A549 (cell line): ENCODE results near the gene PLPPR3. TPM values are rescaled to one million over a fixed set of nuclear protein-coding genes. Genes with fewer than 3 reads are reported as not detected.
A peak's percentile ranks its signal among the peaks of the same experiment; 100 is the strongest.

Source experiments
- ATAC-seq, 2 experiments: fragments of 200-7000 bp in 1 of 2; fragments of >200 bp in 1 of 2; cut with Nextera tagmentation in 1 of 2; cut with Tn5 transposase in 1 of 2; 3 replicates each; pipeline versions ENCODE4 v1.8.0 to v1.9.1; 2018 to 2020; ENCODE audit warnings: mild to moderate bottlenecking in 1 of 2, moderate library complexity in 1 of 2
- CTCF ChIA-PET: fragments of 300-600 bp; sonication (Branson Sonifier 250); formaldehyde crosslinking; extraction: SDS; loops from one replicate; lab custom pipeline; 2021; ENCODE audit warnings: antibody characterized with exemption, inconsistent platforms; lab: Yijun Ruan, JAX
- POLR2A ChIA-PET: fragments of 350-600 bp; formaldehyde crosslinking; extraction: SDS; loops from one replicate; lab custom pipeline; 2021; ENCODE audit warnings: antibody characterized with exemption, inconsistent platforms; lab: Yijun Ruan, JAX
- DNase-seq, 2 experiments: peaks; one replicate each; pipeline versions ENCODE4 v3.0.0 to v3.0.0-alpha.2; 2011 to 2016; ENCODE audit warnings: low read depth in 1 of 2, low spot score in 1 of 2
- FAIRE-seq: peaks from 2 replicates; lab custom pipeline; 2011; peaks lifted over from hg19 to GRCh38; lab: Jason Lieb, UNC
- H3K27ac ChIP-seq, 2 experiments: fragments of >200 bp; sonication (Bioruptor Twin); formaldehyde crosslinking; 3 replicates each; pipeline ENCODE4 v1.5.1; 2016 to 2017
- H3K4me1 ChIP-seq: fragments of >200 bp; sonication (Bioruptor Twin); formaldehyde crosslinking; 3 replicates; pipeline ENCODE4 v1.6.1; 2016
- H3K4me2 ChIP-seq: fragments of >200 bp; sonication (Bioruptor Twin); formaldehyde crosslinking; 3 replicates; pipeline ENCODE4 v1.6.1; 2016
- H3K4me3 ChIP-seq: fragments of >200 bp; sonication (Bioruptor Twin); formaldehyde crosslinking; 3 replicates; pipeline ENCODE4 v1.5.1; 2016
- H3K9me3 ChIP-seq: fragments of >200 bp; sonication (Bioruptor Twin); formaldehyde crosslinking; 3 replicates; pipeline ENCODE4 v1.6.1; 2016
- BHLHE40 ChIP-seq: IDR thresholded peaks from 2 replicates; pipeline ENCODE4 v1.6.1; 2012; ENCODE audit warnings: low read depth, low read length, inconsistent platforms
- CBX8 ChIP-seq: fragments of 200-600 bp; sonication (generic); IDR thresholded peaks from 2 replicates; pipeline ENCODE4 v1.6.1; 2016
- CHD4 ChIP-seq: fragments of 200-600 bp; sonication (generic); IDR thresholded peaks from 2 replicates; pipeline ENCODE4 v1.6.1; 2016; ENCODE audit warnings: antibody characterized with exemption, mild to moderate bottlenecking, borderline replicate concordance
- EHF ChIP-seq: fragments of 250-450 bp; sonication (Bioruptor Pico); IDR thresholded peaks from 2 replicates; pipeline ENCODE4 v1.5.0; 2020; ENCODE audit warnings: mild to moderate bottlenecking
- KDM1A ChIP-seq: fragments of 200-600 bp; sonication (generic); IDR thresholded peaks from 2 replicates; pipeline ENCODE4 v1.6.1; 2016; ENCODE audit warnings: low read depth, mild to moderate bottlenecking
- KDM5A ChIP-seq: fragments of 200-600 bp; sonication (generic); IDR thresholded peaks from 2 replicates; pipeline ENCODE4 v1.6.1; 2016; ENCODE audit warnings: antibody characterized with exemption, mild to moderate bottlenecking
- MAFK ChIP-seq: fragments of 450-650 bp; IDR thresholded peaks from 2 replicates; pipeline ENCODE4 v1.6.1; 2014; ENCODE audit not compliant: partially characterized antibody
- MAZ ChIP-seq: fragments of 150-350 bp; IDR thresholded peaks from 2 replicates; pipeline ENCODE4 v1.6.1; 2014; ENCODE audit warnings: antibody characterized with exemption, low read depth, low read length, borderline replicate concordance
- NFE2L2 ChIP-seq: fragments of 150-350 bp; conservative IDR thresholded peaks from 2 replicates; pipeline ENCODE4 v1.6.1; 2014; ENCODE audit warnings: low read length
- NPAS2 ChIP-seq: fragments of 250-450 bp; sonication (Bioruptor Pico); IDR thresholded peaks from 2 replicates; pipeline ENCODE4 v1.8.0; 2022; ENCODE audit warnings: mild to moderate bottlenecking, moderate library complexity, borderline replicate concordance
- POLR2AphosphoS2 ChIP-seq: conservative IDR thresholded peaks from 2 replicates; pipeline ENCODE4 v1.6.1; 2012; ENCODE audit warnings: low read length, improper control_type of control experiment, inconsistent platforms
- RAD21 ChIP-seq, 2 experiments: fragments of >200 bp in 1 of 2; sonication (Bioruptor Twin) in 1 of 2; formaldehyde crosslinking in 1 of 2; IDR thresholded peaks in 1 of 2; conservative IDR thresholded peaks in 1 of 2; 2 replicates in 1 of 2; 3 replicates in 1 of 2; pipeline ENCODE4 v1.6.1; 2012 to 2018; ENCODE audit warnings: inconsistent platforms in 1 of 2
- RCOR1 ChIP-seq: fragments of 150-350 bp; IDR thresholded peaks from 2 replicates; pipeline ENCODE4 v1.6.1; 2014; ENCODE audit warnings: antibody characterized with exemption, low read length, low read depth
- RFX5 ChIP-seq: fragments of 450-650 bp; IDR thresholded peaks from 2 replicates; pipeline ENCODE4 v1.7.1; 2014; ENCODE audit warnings: antibody characterized with exemption, mild to moderate bottlenecking, moderate library complexity
- TFCP2L1 ChIP-seq: fragments of 250-450 bp; sonication (Bioruptor Pico); IDR thresholded peaks from 2 replicates; pipeline ENCODE4 v1.5.0; 2021; ENCODE audit warnings: mild to moderate bottlenecking
- ZNF302 ChIP-seq: fragments of 250-450 bp; sonication (Bioruptor Pico); IDR thresholded peaks from 2 replicates; pipeline ENCODE4 v1.9.0; 2021; ENCODE audit warnings: inconsistent platforms, mild to moderate bottlenecking, moderate library complexity
- ZSCAN20 ChIP-seq: fragments of 250-450 bp; sonication (Bioruptor Pico); IDR thresholded peaks from 2 replicates; pipeline ENCODE4 v1.8.0; 2022; ENCODE audit warnings: mild to moderate bottlenecking, moderate library complexity
- WGBS: methylation state at CpG from one replicate; pipeline ENCODE4 v1.1.6; 2017; ENCODE audit errors: missing lambda C conversion rate; 5-methylcytosine and 5-hydroxymethylcytosine counted together
- polyA plus RNA-seq, 4 experiments: library from polyadenylated mRNA; depleted of rRNA in 3 of 4; stranded (reverse); fragments of >200 nt; fragmentation: RNase III in 1 of 4; extraction: RNeasy Plus Mini Kit Qiagen cat#74134 plus additional on column Dnase treatment in 1 of 4; gene quantifications; 2 replicates in 3 of 4; 3 replicates in 1 of 4; pipeline ENCODE4 v1.2.3, GENCODE V29; 2011 to 2017

Gene PLPPR3
- polyA plus RNA-seq, 2 of the 4 experiments (the other 2 are of a cell fraction), result 2.6 to 3.7 TPM

DNA sequence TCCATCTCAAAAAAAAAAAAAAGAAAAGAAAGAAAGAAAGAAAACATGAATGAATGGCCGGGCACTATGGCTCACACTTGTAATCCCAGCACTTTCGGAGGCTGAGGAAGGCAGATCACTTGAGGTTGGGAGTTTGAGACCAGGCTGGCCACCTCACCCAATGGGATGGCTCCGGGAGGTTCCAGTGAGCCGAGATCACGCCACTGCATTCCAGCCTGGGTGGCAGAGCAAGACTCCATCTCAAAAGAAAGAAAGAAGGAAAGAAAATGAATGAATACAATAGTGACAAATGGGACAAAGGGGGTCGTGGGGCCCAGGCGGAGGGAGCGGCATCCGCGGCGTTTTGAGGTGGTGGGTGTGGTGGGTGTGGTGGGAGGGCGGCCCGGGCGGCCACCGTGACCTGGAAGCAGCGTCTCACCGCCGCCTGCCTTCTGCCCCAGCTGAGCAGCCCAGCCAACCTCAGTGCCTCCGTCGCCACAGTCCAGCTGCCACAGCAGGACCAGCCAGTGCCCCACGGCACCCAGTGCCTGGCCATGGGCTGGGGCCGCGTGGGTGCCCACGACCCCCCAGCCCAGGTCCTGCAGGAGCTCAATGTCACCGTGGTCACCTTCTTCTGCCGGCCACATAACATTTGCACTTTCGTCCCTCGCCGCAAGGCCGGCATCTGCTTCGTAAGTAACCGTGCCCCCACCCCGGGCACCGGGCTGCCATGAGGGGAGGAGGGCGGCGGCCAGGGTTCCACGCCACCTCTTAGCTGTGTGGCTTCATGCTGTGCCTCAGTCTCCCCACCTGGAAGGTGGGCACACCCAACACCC, 24.2 kb upstream of the PLPPR3 start:
- ChIA-PET CTCF (interaction anchor here (1.2 to 1.3 kb wide), 3 partner anchors 10 to 76 kb away, joined by 3 to 4 read pairs (median 4); no protein-coding TSS in a partner anchor), POLR2A (no interaction called here)
- Histone ChIP-seq H3K4me2 (no peak overlapping the region), H3K27ac (no peak overlapping the region), H3K4me3 (no peak overlapping the region), H3K4me1 (peaks cover 16% of the 10 kb centered on the region), H3K9me3 (no peaks in the 10 kb centered on the region)
- FAIRE-seq, result no peak
- ATAC-seq, result no peak
- TF ChIP-seq RFX5 (no peak), CBX8 (no peak), ZSCAN20 (CRISPR knock-in tag) (no peak), RAD21 (conservative IDR thresholded peaks at IDR 0.05 in 1 of 2, IDR thresholded peaks at IDR 0.05 in 1 of 2) (no peak), EHF (no peak), NFE2L2 (no peak), MAZ (no peak), POLR2AphosphoS2 (no peak), NPAS2 (CRISPR knock-in tag) (no peak), RCOR1 (no peak)
- DNase-seq, result no peak
- 74% methylated on average over 28 of the region's 37 CpGs for WGBS

DNA sequence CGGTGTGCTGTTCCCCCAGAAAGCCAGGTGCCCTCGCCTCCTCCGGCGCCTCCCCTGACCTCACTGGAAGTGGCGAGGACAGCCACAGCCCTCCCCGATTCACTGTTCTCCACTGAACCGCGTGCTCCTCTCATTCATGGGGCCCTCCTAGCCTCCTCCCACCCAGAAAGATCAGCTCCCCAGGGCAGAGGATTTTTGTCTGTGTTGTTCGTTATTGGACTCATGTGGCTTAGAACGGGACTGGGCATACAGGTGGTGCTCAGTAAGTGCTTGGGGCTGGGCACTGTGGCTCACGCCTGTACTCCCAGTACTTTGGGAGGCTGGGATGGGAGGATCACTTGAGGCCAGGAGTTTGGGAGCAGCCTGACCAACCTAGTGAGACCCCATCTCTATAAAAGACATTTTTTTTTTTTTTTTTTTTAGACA, 22.8 kb upstream of the PLPPR3 start:
- 37% methylated on average over 11 of the region's 11 CpGs for WGBS

GRCh38 chr19:843836-844545, 22.2 kb upstream of the PLPPR3 start:
- Histone ChIP-seq H3K4me2 (peak overlapping the region; percentile 99), H3K4me3 (peak overlapping the region; percentile 47), H3K27ac (peak overlapping the region; percentile 53 to 85; a peak in 5 of 6 replicates), H3K9me3 (no peaks in the 10 kb centered on the region), H3K4me1 (peaks cover 9% of the 10 kb centered on the region; the same call in 1 of the 3 replicates)
- CTCF ChIA-PET, result interaction anchor here (1.0 to 1.2 kb wide), 2 partner anchors 12 to 73 kb away, joined by 3 to 5 read pairs; no protein-coding TSS in a partner anchor
- DNase-seq (no peak), ATAC-seq (peak; percentile 42 to 44; a peak in 5 of 6 replicates), FAIRE-seq (no peak)
- TF ChIP-seq KDM1A, result no peak
- no peak for TF ChIP-seq BHLHE40
- no peak for TF ChIP-seq CHD4
- no peak for TF ChIP-seq RCOR1
- WGBS, result 0% methylated on average over 1 of the region's 70 CpGs
- POLR2A ChIA-PET, result no interaction called here

More for the DNA sequence above, 22.8 kb upstream of the PLPPR3 start:
- ATAC-seq (no peak), DNase-seq (no peak), FAIRE-seq (no peak)
- CTCF ChIA-PET, result interaction anchor here (1.0 to 1.2 kb wide), 2 partner anchors 12 to 14 kb away, joined by 3 to 5 read pairs; no protein-coding TSS in a partner anchor
- Histone ChIP-seq H3K9me3 (no peaks in the 10 kb centered on the region), H3K4me2 (peak overlapping the region; percentile 99), H3K4me3 (peak overlapping the region; percentile 47; the same call in 1 of the 3 replicates), H3K4me1 (peaks cover 9% of the 10 kb centered on the region; the same call in 1 of the 3 replicates), H3K27ac (peak overlapping the region in 1 of 2 experiments; percentile 85; a peak in 4 of 6 replicates)
- no peak for TF ChIP-seq ZNF302 (CRISPR knock-in tag)
- no peak for TF ChIP-seq KDM5A
- TF ChIP-seq POLR2AphosphoS2, result no peak
- TF ChIP-seq TFCP2L1 (CRISPR knock-in tag), result no peak
- no peak for TF ChIP-seq MAFK
- POLR2A ChIA-PET, result no interaction called here
